Activated naive CD4-positive, alpha-beta T cell treated with anti-CD3 and anti-CD28 coated beads, Interleukin-2, amount 50 U/mL, for 72 hours (primary cell): ENCODE data around the gene CCL8. TPM values are rescaled to one million over a fixed set of nuclear protein-coding genes. Genes with fewer than 3 reads are reported as not detected.
A peak's percentile ranks its signal among the peaks of the same experiment; 100 is the strongest.

Experiments
- ATAC-seq, 2 donors: fragments of 150-1000 bp; cut with Tn5 transposase; 2 replicates each; pipeline ENCODE4 v1.10.0; 2021; ENCODE audit warnings: mild to moderate bottlenecking in 2 of 2, moderate library complexity in 2 of 2
- DNase-seq, 2 donors: peaks; one replicate each; pipeline ENCODE4 v3.0.0; 2021 to 2022; ENCODE audit warnings: low spot score in 2 of 2
- H3K27ac Mint-ChIP-seq, 2 donors: one replicate each; pipeline ENCODE4 v1.8.0; 2022; ENCODE audit warnings: mild to moderate bottlenecking in 2 of 2, mixed read lengths in 2 of 2
- H3K36me3 Mint-ChIP-seq, 2 donors: one replicate each; pipeline ENCODE4 v1.8.0; 2022; ENCODE audit warnings: mixed read lengths in 2 of 2
- H3K9me3 Mint-ChIP-seq, 2 donors: one replicate each; pipeline ENCODE4 v1.8.0; 2022; ENCODE audit warnings: mixed read lengths in 2 of 2
- total RNA-seq, 2 donors: library from RNA; stranded (reverse); gene quantifications; one replicate each; pipeline ENCODE4 v1.2.3, GENCODE V29; 2022

Gene CCL8
- total RNA-seq, 2 donors from 2014 or later: not detected

DNA sequence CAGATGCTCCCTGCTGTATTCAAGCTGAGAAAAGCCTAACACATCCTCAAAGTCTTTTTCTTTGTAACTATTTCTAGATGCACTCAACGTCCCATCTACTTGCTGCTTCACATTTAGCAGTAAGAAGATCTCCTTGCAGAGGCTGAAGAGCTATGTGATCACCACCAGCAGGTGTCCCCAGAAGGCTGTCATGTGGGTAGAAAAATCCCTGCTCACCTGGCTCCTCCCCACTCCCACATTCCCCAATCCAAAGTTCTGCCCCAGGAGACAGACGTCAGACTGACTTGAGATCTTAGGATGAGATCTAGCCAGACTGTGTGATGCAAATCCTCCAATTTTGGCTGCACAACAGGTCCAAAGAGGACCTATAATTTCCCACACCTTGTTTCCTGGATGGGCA is 38.2 kb downstream of the CCL8 start:
- Mint-ChIP-seq H3K36me3 (no peaks in the 10 kb centered on the region), H3K27ac (no peak overlapping the region), H3K9me3 (no peaks in the 10 kb centered on the region)
- no peak for ATAC-seq
- DNase-seq: no peak

GRCh38 chr17:34358631-34359030 is 39.4 kb downstream of the CCL8 start:
- no peak for ATAC-seq
- no peak overlapping the region for H3K27ac Mint-ChIP-seq
- H3K9me3 Mint-ChIP-seq: no peaks in the 10 kb centered on the region
- H3K36me3 Mint-ChIP-seq: no peaks in the 10 kb centered on the region
- DNase-seq: no peak

DNA sequence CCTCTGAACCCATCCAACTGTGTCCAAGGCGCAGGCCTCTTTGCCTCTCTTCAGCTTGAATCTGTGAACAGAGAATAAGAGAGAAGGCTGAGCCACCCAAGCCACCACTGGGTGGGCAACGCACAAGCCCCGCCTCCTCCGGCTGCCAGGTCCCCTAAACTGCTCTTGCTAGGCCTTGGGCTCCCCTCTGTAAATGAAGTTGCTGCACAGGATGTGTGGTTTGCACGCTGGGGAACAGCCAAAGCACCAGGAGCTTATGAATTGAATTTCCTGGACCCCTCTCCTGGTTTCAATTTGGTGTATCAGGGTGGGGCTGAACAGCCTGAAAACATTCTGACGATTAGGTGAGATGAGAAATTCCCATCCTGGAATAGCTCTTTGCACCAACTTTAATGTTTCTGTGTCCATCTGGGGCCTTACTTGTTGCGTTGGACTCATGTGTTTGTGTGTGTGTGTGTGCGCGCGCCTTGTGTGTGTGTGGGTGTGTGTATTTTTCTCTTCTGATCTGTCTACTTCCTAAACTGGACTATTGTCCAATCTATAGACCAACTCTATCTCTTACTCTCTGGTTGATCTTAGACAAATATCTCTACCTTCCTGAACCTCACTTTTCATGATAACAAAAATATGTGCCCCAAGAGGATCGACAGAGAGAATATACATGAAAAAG is 41.5 kb downstream of the CCL8 start:
- H3K36me3 Mint-ChIP-seq: no peaks in the 10 kb centered on the region
- DNase-seq: no peak
- H3K9me3 Mint-ChIP-seq: no peaks in the 10 kb centered on the region
- ATAC-seq: no peak
- no peak overlapping the region for H3K27ac Mint-ChIP-seq

DNA sequence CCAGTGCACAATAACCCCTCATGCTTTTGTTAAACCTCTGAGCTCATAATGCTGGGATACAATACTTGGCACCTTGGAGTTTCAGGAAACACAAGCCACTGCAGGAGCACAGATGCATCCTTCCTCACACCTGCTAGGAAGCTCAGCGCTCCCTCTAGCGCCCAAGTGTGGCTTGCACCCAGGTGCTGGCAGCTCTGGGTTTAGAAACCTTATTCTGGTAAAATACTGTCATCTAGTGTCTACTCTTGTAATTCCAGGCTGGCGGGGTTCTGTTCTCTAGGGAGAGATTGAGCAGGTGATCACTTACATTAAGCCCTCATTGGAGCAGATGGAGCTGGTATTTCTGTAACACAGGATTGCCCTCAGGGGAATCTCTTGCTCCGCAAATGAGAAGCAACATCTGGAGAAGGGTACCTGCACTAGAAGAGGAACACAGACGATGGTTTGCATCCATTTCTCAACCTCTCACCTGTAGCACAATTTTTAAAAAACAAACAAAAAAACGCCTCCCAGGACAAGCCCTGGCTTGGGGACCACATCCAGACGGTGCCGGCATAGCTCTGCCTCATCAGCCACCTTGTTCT is 42.3 kb downstream of the CCL8 start:
- no peaks in the 10 kb centered on the region for H3K36me3 Mint-ChIP-seq
- ATAC-seq (peak; percentile 86 to 95), DNase-seq (peak; percentile 65 to 79)
- no peaks in the 10 kb centered on the region for H3K9me3 Mint-ChIP-seq
- no peak overlapping the region for H3K27ac Mint-ChIP-seq

DNA sequence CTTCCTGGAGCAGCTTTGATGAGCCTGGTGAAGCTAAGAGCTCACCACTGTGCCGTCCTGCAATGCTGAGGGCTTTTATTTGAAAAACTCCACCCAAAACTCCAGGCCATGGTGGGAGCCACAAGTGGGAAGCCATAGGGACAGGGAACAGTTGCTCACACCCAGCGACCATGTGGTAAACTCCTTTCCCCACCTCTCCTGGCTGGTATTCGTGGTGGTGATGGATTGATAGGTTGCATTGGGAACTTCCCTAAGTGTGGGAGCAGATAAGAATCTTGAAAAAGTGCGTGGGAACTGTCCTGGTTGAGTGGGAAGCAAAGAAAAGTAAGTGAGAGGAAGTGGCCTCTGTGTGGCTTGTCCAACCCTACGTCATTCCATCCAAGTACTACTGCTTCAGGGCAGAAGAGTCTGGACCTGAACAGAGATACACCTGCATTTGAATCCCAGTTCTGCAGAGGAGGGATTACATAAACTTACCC is 44.0 kb downstream of the CCL8 start, which contains the start of gene CCL1:
CCL1 (minus strand) TSS at position 51 of the 479 bp plus-strand sequence. CDS start 72 bp downstream, outside the sequence.
- Mint-ChIP-seq H3K36me3 (no peaks in the 10 kb centered on the region), H3K27ac (no peak within 1 kb of the TSS), H3K9me3 (no peaks in the 10 kb centered on the region)
- no peak for DNase-seq
- ATAC-seq: no peak

- Mint-ChIP-seq H3K27ac (no peak overlapping the region), H3K36me3 (no peaks in the 10 kb centered on the region), H3K9me3 (no peaks in the 10 kb centered on the region)
- no peak for DNase-seq
- no peak for ATAC-seq
Observed at GRCh38 chr17:34364751-34365150, 45.5 kb downstream of the CCL8 start.

- no peak for ATAC-seq
- H3K27ac Mint-ChIP-seq: no peak overlapping the region
- H3K9me3 Mint-ChIP-seq: no peaks in the 10 kb centered on the region
- no peak for DNase-seq
- H3K36me3 Mint-ChIP-seq: no peaks in the 10 kb centered on the region
Observed at GRCh38 chr17:34365340-34365739, 46.1 kb downstream of the CCL8 start.

DNA sequence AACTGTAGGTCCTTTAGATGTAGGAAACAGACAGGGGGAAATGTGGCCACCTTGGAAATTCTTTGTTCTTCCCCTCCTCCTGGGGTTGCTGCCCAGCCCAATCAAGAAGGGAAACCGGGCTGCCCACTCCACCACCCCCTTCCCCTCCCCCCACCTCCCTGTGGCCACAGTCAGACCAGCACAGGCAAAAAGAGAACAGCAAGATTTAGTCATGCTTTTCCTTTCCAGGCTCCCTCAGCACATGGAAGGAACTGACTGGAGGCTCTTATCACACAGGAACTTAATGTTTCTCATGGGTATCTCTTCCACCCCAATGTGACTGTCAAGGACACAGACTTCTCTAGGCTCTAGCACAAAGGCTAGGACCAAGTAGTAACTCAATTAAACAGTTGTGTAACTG is 46.8 kb downstream of the CCL8 start:
- ATAC-seq: no peak
- Mint-ChIP-seq H3K27ac (no peak overlapping the region), H3K9me3 (no peaks in the 10 kb centered on the region), H3K36me3 (no peaks in the 10 kb centered on the region)
- no peak for DNase-seq

GRCh38 chr17:34366529-34367107 is 47.4 kb downstream of the CCL8 start:
- Mint-ChIP-seq H3K27ac (no peak overlapping the region), H3K9me3 (no peaks in the 10 kb centered on the region), H3K36me3 (no peaks in the 10 kb centered on the region)
- no peak for ATAC-seq
- no peak for DNase-seq

DNA sequence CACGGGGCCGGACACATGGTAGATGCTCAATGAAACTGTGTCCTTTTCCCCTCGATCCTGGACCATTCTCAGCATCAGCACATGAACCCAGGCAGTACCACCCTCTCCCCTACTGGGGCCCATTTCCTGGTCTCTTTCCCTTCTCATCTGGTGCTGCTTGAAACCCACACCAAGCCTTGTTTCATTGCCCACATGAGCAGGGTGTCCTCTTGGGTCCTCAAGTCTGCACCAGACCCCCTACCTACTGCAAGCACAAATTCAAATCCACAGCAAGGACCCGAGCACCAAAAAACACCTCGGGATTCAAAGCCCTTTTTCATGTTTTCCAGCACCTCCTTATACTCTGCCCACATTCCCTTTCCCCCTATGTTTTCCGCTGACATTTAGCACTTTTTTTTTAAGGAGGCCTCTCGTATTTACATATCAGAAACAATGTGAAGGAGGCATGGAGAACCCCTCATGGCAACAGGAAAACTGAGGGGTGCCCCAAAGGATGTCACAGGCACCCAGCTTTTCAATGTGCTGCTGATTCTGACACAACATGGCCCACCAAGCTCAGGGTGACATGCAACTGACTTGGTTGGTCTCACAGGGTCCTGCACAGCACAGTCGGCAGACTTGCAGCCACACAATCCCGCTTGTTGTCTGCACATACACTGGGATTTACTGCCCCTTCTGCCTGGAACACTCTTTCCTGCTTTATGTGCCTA is 48.4 kb downstream of the CCL8 start:
- DNase-seq (no peak), ATAC-seq (no peak)
- H3K36me3 Mint-ChIP-seq: no peaks in the 10 kb centered on the region
- no peaks in the 10 kb centered on the region for H3K9me3 Mint-ChIP-seq
- H3K27ac Mint-ChIP-seq: no peak overlapping the region

DNA sequence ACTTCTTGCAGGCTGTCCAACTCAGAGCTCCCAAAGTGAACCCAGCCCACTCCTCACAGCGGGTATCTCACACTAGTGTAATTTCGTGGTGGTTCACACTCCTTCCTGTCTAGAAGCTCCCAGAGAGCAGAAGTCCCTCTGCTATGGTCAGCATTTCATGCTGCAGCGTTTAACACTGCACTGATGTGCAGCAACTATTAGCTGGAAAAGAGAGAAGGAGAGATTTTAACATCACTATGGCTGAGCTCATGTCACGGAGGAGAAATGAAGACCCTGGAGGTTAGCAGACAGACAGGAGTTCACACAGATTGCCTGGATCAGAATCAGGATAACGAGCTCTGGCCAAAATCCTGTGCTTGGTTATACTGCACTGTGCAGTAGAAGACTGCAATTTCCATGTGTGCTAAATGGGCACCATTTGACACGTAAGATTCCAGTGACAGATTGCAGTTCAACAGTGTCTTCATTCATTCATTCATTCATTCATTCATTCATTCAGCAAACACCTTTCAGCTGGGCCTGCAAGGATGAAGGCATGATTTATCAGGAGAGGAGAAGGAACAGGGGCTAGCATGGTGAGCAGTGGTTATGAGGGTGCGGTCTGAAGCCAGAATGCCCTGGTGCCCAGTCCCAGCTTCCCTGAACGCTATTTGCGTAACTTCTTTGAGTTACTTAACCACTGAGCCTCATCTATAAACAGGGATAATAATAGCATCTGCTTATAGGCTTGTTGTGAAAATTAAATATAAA is 49.1 kb downstream of the CCL8 start:
- ATAC-seq (no peak), DNase-seq (no peak)
- no peak overlapping the region for H3K27ac Mint-ChIP-seq
- no peaks in the 10 kb centered on the region for H3K9me3 Mint-ChIP-seq
- H3K36me3 Mint-ChIP-seq: no peaks in the 10 kb centered on the region

DNA sequence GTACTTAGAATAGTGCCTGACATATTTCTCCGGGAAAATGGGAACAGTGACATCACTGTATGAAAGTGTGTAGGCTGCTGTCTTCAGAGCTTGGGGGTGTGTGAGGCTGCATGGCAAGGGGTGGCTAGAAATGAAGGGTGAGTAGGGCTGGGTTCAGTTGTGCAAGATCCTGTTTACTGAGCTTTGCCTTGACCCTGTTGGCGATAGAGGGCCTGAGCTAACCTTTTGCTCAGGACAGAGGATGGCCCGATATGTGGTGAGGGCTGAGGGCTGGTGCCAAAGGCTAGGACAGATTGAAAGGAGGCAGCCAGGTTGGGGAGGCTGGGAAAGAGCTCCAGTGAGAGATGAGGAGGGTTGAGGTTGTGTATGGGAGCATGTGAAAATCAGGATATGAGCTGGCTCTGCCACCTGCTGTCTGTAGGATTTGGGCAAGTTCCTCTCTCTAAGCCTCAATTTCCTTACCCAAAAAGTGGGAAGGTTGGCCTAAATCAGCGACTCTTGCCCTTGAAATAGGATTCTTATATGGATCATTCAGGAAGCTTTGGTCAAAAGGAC is 49.8 kb downstream of the CCL8 start:
- ATAC-seq: no peak
- Mint-ChIP-seq H3K9me3 (no peaks in the 10 kb centered on the region), H3K27ac (no peak overlapping the region), H3K36me3 (no peaks in the 10 kb centered on the region)
- DNase-seq: no peak

DNA sequence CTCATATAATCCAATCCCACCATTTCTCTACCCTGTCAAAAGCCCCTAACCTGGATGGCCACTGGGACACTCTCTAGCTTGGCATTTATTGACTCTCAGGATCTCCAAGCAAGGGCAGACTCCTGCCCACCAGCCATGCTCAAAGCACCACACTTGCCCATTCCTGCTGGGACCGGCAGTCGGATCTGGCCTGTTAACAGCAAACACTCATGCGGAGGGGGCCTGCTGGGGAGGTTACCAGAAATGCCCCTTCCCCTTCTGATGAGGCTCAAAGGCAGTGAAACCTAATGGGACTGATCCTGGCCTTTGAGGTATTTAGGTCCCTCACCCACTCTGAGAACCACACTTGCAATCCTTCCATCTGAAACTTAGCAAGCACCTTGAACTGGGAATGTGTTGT is 50.3 kb downstream of the CCL8 start:
- ATAC-seq (no peak), DNase-seq (no peak)
- Mint-ChIP-seq H3K27ac (no peak overlapping the region), H3K36me3 (no peaks in the 10 kb centered on the region), H3K9me3 (no peaks in the 10 kb centered on the region)

GRCh38 chr17:34370376-34370996 is 51.3 kb downstream of the CCL8 start:
- Mint-ChIP-seq H3K36me3 (no peaks in the 10 kb centered on the region), H3K27ac (no peak overlapping the region), H3K9me3 (no peaks in the 10 kb centered on the region)
- ATAC-seq (peak in 1 of 2 donors; percentile 40), DNase-seq (no peak)

DNA sequence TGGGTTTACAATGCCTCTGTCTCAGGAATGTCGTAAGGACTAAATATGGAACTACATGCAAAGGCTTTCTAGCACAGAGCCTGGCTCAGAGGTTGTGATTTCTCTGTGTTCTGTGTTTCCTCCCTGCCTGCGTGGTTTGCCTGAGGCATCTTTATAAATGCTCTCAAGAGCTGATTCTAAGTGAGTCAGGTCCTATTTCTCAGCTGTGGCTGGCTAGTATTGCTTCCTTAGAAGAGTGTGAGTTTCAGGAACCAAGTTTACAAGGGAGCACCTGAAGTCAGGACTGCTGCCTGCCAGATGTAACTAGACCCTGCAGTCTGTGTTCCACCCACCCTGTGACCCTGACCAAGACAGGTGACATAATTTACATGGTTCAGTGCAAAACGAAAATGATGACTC is 51.8 kb downstream of the CCL8 start:
- no peak overlapping the region for H3K27ac Mint-ChIP-seq
- DNase-seq (no peak), ATAC-seq (peak; percentile 67 to 88)
- H3K36me3 Mint-ChIP-seq: no peaks in the 10 kb centered on the region
- no peaks in the 10 kb centered on the region for H3K9me3 Mint-ChIP-seq
